H1 (cell line): ENCODE results near the gene ARCN1. TPM values are rescaled to one million over a fixed set of nuclear protein-coding genes. Genes with fewer than 3 reads are reported as not detected.

ENCODE experiments used
- CHD7 ChIP-seq: fragments of 300-600 bp; sonication (generic); IDR thresholded peaks from 2 replicates; pipeline ENCODE4 v1.7.1; 2012; ENCODE audit warnings: low read length, moderate library complexity, mild to moderate bottlenecking, inconsistent platforms; ENCODE audit not compliant: insufficient replicate concordance
- HDAC2 ChIP-seq, 2 experiments: fragments of 300-600 bp in 1 of 2; sonication (generic) in 1 of 2; IDR thresholded peaks; 2 replicates each; pipeline ENCODE4 v1.6.1; 2011 to 2012; ENCODE audit warnings: low read depth in 2 of 2, low read length in 2 of 2, mild to moderate bottlenecking in 2 of 2, moderate library complexity in 2 of 2, borderline replicate concordance in 1 of 2, inconsistent platforms in 1 of 2
- NANOG ChIP-seq: IDR thresholded peaks from 2 replicates; pipeline ENCODE4 v1.6.1; 2011; ENCODE audit warnings: low read length, low read depth, mild to moderate bottlenecking, inconsistent platforms; ENCODE audit not compliant: insufficient read depth, poor library complexity, severe bottlenecking
- POLR2A ChIP-seq, 2 experiments: IDR thresholded peaks; 1 replicate in 1 of 2; 2 replicates in 1 of 2; pipeline ENCODE4 v1.6.1; 2011; ENCODE audit warnings: low read depth in 2 of 2, low read length in 2 of 2, mild to moderate bottlenecking in 2 of 2; ENCODE audit errors: control extremely low read depth in 1 of 2
- RXRA ChIP-seq: IDR thresholded peaks from 2 replicates; pipeline ENCODE4 v1.6.1; 2011; ENCODE audit warnings: low read depth, mild to moderate bottlenecking, low read length, moderate library complexity; ENCODE audit not compliant: insufficient read depth
- SP1 ChIP-seq: IDR thresholded peaks from 2 replicates; pipeline ENCODE4 v1.6.1; 2011; ENCODE audit warnings: low read depth, low read length
- SP2 ChIP-seq: IDR thresholded peaks from 2 replicates; pipeline ENCODE4 v1.6.1; 2012; ENCODE audit warnings: mild to moderate bottlenecking, low read length, inconsistent platforms
- TAF7 ChIP-seq: optimal IDR thresholded peaks from 2 replicates; pipeline ENCODE3; 2011; ENCODE audit warnings: low read depth, mild to moderate bottlenecking, inconsistent platforms, low read length, moderate library complexity, borderline replicate concordance
- ZNF274 ChIP-seq: IDR thresholded peaks from 2 replicates; pipeline ENCODE4 v1.7.0; 2012; ENCODE audit warnings: low read length, borderline replicate concordance; ENCODE audit errors: extremely low read depth
- polyA plus RNA-seq, 7 experiments: library from polyadenylated mRNA; depleted of rRNA in 3 of 7; stranded (reverse) in 5 of 7; unstranded in 2 of 7; fragments of >200 nt in 5 of 7; fragments of 200-250 nt in 2 of 7; gene quantifications; 1 replicate in 5 of 7; 2 replicates in 1 of 7; 4 replicates in 1 of 7; pipeline versions ENCODE4 v1.2.1 to v1.2.3, GENCODE V29; 2011 to 2013; ENCODE audit warnings: missing spikeins in 2 of 7, mixed read lengths in 2 of 7
- total RNA-seq: library from RNA; stranded (reverse); fragmentation: NEBNext Ultra II Directional; extraction: Animal tissue kit (Norgen Biotek cat#: 25700); gene quantifications from 2 replicates; pipeline ENCODE4 v1.2.1, GENCODE V29; 2021
- TF ChIP-seq, protein P1 (sequence below): IDR thresholded peaks from 2 replicates; pipeline ENCODE4 v1.6.1; 2012; ENCODE audit warnings: inconsistent platforms

ARCN1 gene
- total and polyA plus RNA-seq, 2 of the 8 experiments (the other 6 are each of a cell fraction or from before 2014, with no cell fraction given): 132 to 146 TPM

GRCh38 chr11:118610773-118611432 lies 38.7 kb downstream of the ARCN1 start (continued):
- TF ChIP-seq CHD7 (no peak), NANOG (peak; percentile 52), ZNF274 (no peak), RXRA (no peak), HDAC2 (IDR thresholded peaks at IDR 0.05; ENCODE audit: borderline replicate concordance in 1 of 2, low read depth in 2 of 2, low read length in 2 of 2) (no peak), SP1 (no peak), POLR2A (IDR thresholded peaks at IDR 0.05; ENCODE audit: control extremely low read depth in 1 of 2, low read depth in 2 of 2, low read length in 2 of 2) (no peak), TAF7 (no peak), SP2 (no peak)
- TF ChIP-seq, protein P1, sequence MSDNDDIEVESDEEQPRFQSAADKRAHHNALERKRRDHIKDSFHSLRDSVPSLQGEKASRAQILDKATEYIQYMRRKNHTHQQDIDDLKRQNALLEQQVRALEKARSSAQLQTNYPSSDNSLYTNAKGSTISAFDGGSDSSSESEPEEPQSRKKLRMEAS: peak; percentile 64
